HepG2 (cell line): ENCODE measurements around the gene SCAI. TPM values are rescaled to one million over a fixed set of nuclear protein-coding genes. Genes with fewer than 3 reads are reported as not detected.

Source experiments
- DPF2 ChIP-seq: sonication (generic); formaldehyde crosslinking; IDR thresholded peaks from 2 replicates; pipeline ENCODE4 v1.4.0; 2020; ENCODE audit warnings: mild to moderate bottlenecking, low read depth, missing genetic modification reagents, borderline replicate concordance
- MATR3 ChIP-seq: sonication (generic); formaldehyde crosslinking; IDR thresholded peaks from 2 replicates; pipeline ENCODE4 v1.4.0; 2020; ENCODE audit warnings: missing genetic modification reagents
- SOX6 ChIP-seq, 2 experiments: fragments of 450-650 bp in 1 of 2; sonication (generic) in 1 of 2; formaldehyde crosslinking in 1 of 2; IDR thresholded peaks; 2 replicates each; pipeline versions ENCODE4 v1.4.0 to v1.6.1; 2017 to 2020; ENCODE audit warnings: antibody characterized with exemption in 1 of 2, mild to moderate bottlenecking in 1 of 2, missing genetic modification reagents in 1 of 2
- YEATS2 ChIP-seq: sonication (generic); formaldehyde crosslinking; IDR thresholded peaks from 2 replicates; pipeline ENCODE4 v1.4.0; 2020; ENCODE audit warnings: missing genetic modification reagents, borderline replicate concordance
- ZBTB2 ChIP-seq: sonication (generic); formaldehyde crosslinking; IDR thresholded peaks from 2 replicates; pipeline ENCODE4 v1.8.0; 2022; ENCODE audit warnings: low read depth, missing genetic modification reagents
- ZHX2 ChIP-seq, 2 experiments: sonication (generic) in 1 of 2; formaldehyde crosslinking in 1 of 2; IDR thresholded peaks; 2 replicates each; pipeline versions ENCODE4 v1.6.1 to v1.9.0; 2014 to 2022; ENCODE audit warnings: antibody characterized with exemption in 1 of 2, borderline replicate concordance in 1 of 2, inconsistent platforms in 1 of 2, low read depth in 1 of 2, missing genetic modification reagents in 1 of 2
- ZNF264 ChIP-seq: sonication (generic); formaldehyde crosslinking; IDR thresholded peaks from 2 replicates; pipeline ENCODE4 v1.4.0; 2020; ENCODE audit warnings: missing genetic modification reagents
- ZNF281 ChIP-seq: sonication (generic); formaldehyde crosslinking; IDR thresholded peaks from 2 replicates; pipeline ENCODE4 v1.4.0; 2020; ENCODE audit warnings: missing genetic modification reagents, borderline replicate concordance
- ZNF788 ChIP-seq: sonication (generic); formaldehyde crosslinking; IDR thresholded peaks from 2 replicates; pipeline ENCODE4 v1.5.0; 2020; ENCODE audit warnings: mild to moderate bottlenecking, missing genetic modification reagents, borderline replicate concordance
- polyA plus RNA-seq, 8 experiments: library from polyadenylated mRNA; depleted of rRNA in 3 of 8; stranded (reverse) in 7 of 8; unstranded in 1 of 8; fragments of >200 nt; fragmentation: Illumina TruSeq in 4 of 8; extraction: Trizol in 4 of 8; gene quantifications; 2 replicates each; pipeline versions ENCODE4 v1.2.1 to v1.2.3, GENCODE V29; 2011 to 2016; ENCODE audit warnings: low read depth in 4 of 8, missing spikeins in 1 of 8, mixed read lengths in 1 of 8; ENCODE audit not compliant: insufficient read depth in 1 of 8
- total RNA-seq, 5 experiments: library from RNA; depleted of rRNA; stranded (reverse); fragments of >200 nt; fragmentation: Illumina TruSeq; extraction: Trizol; gene quantifications; 2 replicates each; pipeline ENCODE4 v1.2.3, GENCODE V29; 2016; ENCODE audit warnings: low read depth in 1 of 5

Gene SCAI
- total and polyA plus RNA-seq, 2 of the 13 experiments (the other 11 are each of a cell fraction or from before 2014, with no cell fraction given) = 4.4 to 8.4 TPM

- TF ChIP-seq ZBTB2 (CRISPR knock-in tag) (peak; percentile 95), YEATS2 (CRISPR knock-in tag) (peak; percentile 97), MATR3 (CRISPR knock-in tag) (no peak), ZNF264 (peak; percentile 31), ZNF788 (CRISPR knock-in tag) (peak; percentile 96; the same call in 1 of the 2 replicates), DPF2 (CRISPR knock-in tag) (no peak), ZNF281 (CRISPR knock-in tag) (peak; percentile 100), ZHX2 (IDR thresholded peaks at IDR 0.05; ENCODE audit: low read depth) (peak; percentile 71), ZHX2 (CRISPR knock-in tag; IDR thresholded peaks at IDR 0.05; ENCODE audit: borderline replicate concordance) (no peak; the same call in 1 of the 2 replicates), SOX6 (IDR thresholded peaks at IDR 0.05) (no peak), SOX6 (CRISPR knock-in tag; IDR thresholded peaks at IDR 0.05) (peak; percentile 75)
These were observed 202.2 kb downstream of the SCAI start, which contains the start of gene GOLGA1 (continued) for GRCh38 chr9:124940894-124941678.
